ENCODE results near the gene VAC14.

GRCh38 chr16:70735141-70735979, 65.6 kb downstream of the VAC14 start:
- TF ChIP-seq POLR2A (IDR thresholded peaks at IDR 0.05) = no peak
- TF ChIP-seq CTCF (IDR thresholded peaks at IDR 0.05) = no peak

Data from suprapubic skin (tissue), 3 donors.